PC-9 (cell line): ENCODE results near the gene KCND1. TPM values are rescaled to one million over a fixed set of nuclear protein-coding genes. Genes with fewer than 3 reads are reported as not detected.

Experiments
- BruUV-seq: library from RNA; stranded (reverse); fragments of 400-500 nt; replicated peaks from 2 replicates; lab custom pipeline; 2021; lab: Mats Ljungman, UMichigan
- CTCF ChIA-PET: fragments of 300-600 bp; sonication (Branson Sonifier 250); formaldehyde crosslinking; loops from one replicate; lab custom pipeline; 2022; ENCODE audit warnings: antibody characterized with exemption; lab: Charles Lee
- POLR2A ChIA-PET: fragments of 300-600 bp; sonication (Branson Sonifier 250); formaldehyde crosslinking; loops from one replicate; lab custom pipeline; 2022; ENCODE audit warnings: antibody characterized with exemption; ENCODE audit not compliant: unreplicated experiment; lab: Charles Lee
- DNase-seq, 2 experiments: peaks; one replicate each; pipeline versions ENCODE4 v3.0.0 to v3.0.0-alpha.2; 2015 to 2022; ENCODE audit warnings: mixed read lengths in 1 of 2
- H2AFZ ChIP-seq: fragments of 200-600 bp; sonication (generic); 2 replicates; pipeline ENCODE4 v1.8.1; 2017; ENCODE audit warnings: antibody characterized with exemption
- H3F3A ChIP-seq: fragments of 200-600 bp; sonication (generic); 2 replicates; pipeline ENCODE4 v1.8.1; 2017; ENCODE audit warnings: antibody characterized with exemption, mild to moderate bottlenecking, low read depth; ENCODE audit not compliant: insufficient read depth
- H3K27ac ChIP-seq: fragments of 200-600 bp; sonication (generic); 2 replicates; pipeline ENCODE4 v1.6.1; 2016; ENCODE audit warnings: mixed run types
- H3K27me3 ChIP-seq: fragments of 200-600 bp; sonication (generic); 2 replicates; pipeline ENCODE4 v1.6.1; 2016; ENCODE audit warnings: low read depth, mixed run types; ENCODE audit not compliant: insufficient read depth
- H3K36me3 ChIP-seq: fragments of 200-600 bp; sonication (generic); 2 replicates; pipeline ENCODE4 v1.6.1; 2016; ENCODE audit warnings: low read depth, mixed run types
- H3K4me1 ChIP-seq: fragments of 200-600 bp; sonication (generic); replicated peaks from 2 replicates; pipeline ENCODE4 v1.6.1; 2016; ENCODE audit warnings: mixed run types; ENCODE audit not compliant: insufficient read depth
- H3K4me2 ChIP-seq: fragments of 200-600 bp; sonication (generic); 2 replicates; pipeline ENCODE4 v1.6.1; 2017; ENCODE audit warnings: mixed run types
- H3K4me3 ChIP-seq: fragments of 200-600 bp; sonication (generic); 2 replicates; pipeline ENCODE4 v1.6.1; 2016; ENCODE audit warnings: mixed run types
- H3K79me2 ChIP-seq: fragments of 200-600 bp; sonication (generic); 2 replicates; pipeline ENCODE4 v1.6.1; 2017; ENCODE audit warnings: low read depth, mixed run types
- H3K9me2 ChIP-seq: fragments of 200-600 bp; sonication (generic); 2 replicates; pipeline ENCODE4 v1.8.1; 2017; ENCODE audit warnings: mild to moderate bottlenecking; ENCODE audit not compliant: insufficient read depth
- H3K9me3 ChIP-seq: fragments of 200-600 bp; sonication (generic); 2 replicates; pipeline ENCODE4 v1.8.1; 2016; ENCODE audit warnings: low read depth; ENCODE audit not compliant: insufficient read depth
- H4K20me1 ChIP-seq: fragments of 200-600 bp; sonication (generic); 2 replicates; pipeline ENCODE4 v1.8.1; 2017; ENCODE audit not compliant: insufficient read depth
- CTCF ChIP-seq: fragments of 200-600 bp; sonication (generic); conservative IDR thresholded peaks from 2 replicates; pipeline ENCODE4 v1.6.1; 2017; ENCODE audit warnings: mixed run types, antibody characterized with exemption, mild to moderate bottlenecking, moderate library complexity
- EZH2 ChIP-seq: fragments of 200-600 bp; sonication (generic); IDR thresholded peaks from 2 replicates; pipeline ENCODE4 v1.8.0; 2017; ENCODE audit warnings: antibody characterized with exemption, low read depth
- intact Hi-C: fragments of 100-400 bp; cut with micrococcal nuclease; formaldehyde crosslinking; loops from one replicate; pipeline ENCODE4 v1.10.0; 2022; ENCODE audit not compliant: unreplicated experiment
- total RNA-seq: library from RNA; stranded (reverse); gene quantifications from 2 replicates; pipeline ENCODE4 v1.2.3, GENCODE V29; 2021

Gene KCND1
- total RNA-seq, 1 experiment from 2014 or later: 2.2 TPM

- no peaks in the 10 kb centered on the region for H4K20me1 ChIP-seq
- TF ChIP-seq EZH2: no peak
- no peak for TF ChIP-seq CTCF
- H3K27me3 ChIP-seq: no peaks in the 10 kb centered on the region
- intact Hi-C loops: loop anchor here (5.0 kb wide), 1 partner anchor 139 kb away; the partner anchor contains the start of gene CCDC120
- ChIA-PET CTCF (no interaction called here), POLR2A (no interaction called here)
- no peaks in the 10 kb centered on the region for H3K9me2 ChIP-seq
- DNase-seq: no peak
- H3F3A ChIP-seq: no peaks in the 10 kb centered on the region
- no TSS peak for BruUV-seq
- H3K4me1 ChIP-seq: no peaks in the 10 kb centered on the region
- 0 out of 2 replicates have a peak overlapping the region, but pooled peaks have one; percentile 52 for H2AFZ ChIP-seq
- H3K36me3 ChIP-seq: no peaks in the 10 kb centered on the region
- no peaks in the 10 kb centered on the region for H3K79me2 ChIP-seq
- H3K27ac ChIP-seq: no peak overlapping the region
- H3K4me3 ChIP-seq: peak overlapping the region; percentile 58; the same call in 1 of the 2 replicates
- no peaks in the 10 kb centered on the region for H3K9me3 ChIP-seq
- peak overlapping the region; percentile 66 for H3K4me2 ChIP-seq
Measured at GRCh38 chrX:48918301-48918642, 53.4 kb downstream of the KCND1 start.

GRCh38 chrX:48917139-48918001 is 54.3 kb downstream of the KCND1 start:
- peak; percentile 70 to 75 for DNase-seq
- H2AFZ ChIP-seq: no peak overlapping the region
- no peaks in the 10 kb centered on the region for H3K4me1 ChIP-seq
- no peaks in the 10 kb centered on the region for H3K27me3 ChIP-seq
- H3K9me3 ChIP-seq: no peaks in the 10 kb centered on the region
- TF ChIP-seq EZH2 (no peak), CTCF (peak; percentile 80)
- no peaks in the 10 kb centered on the region for H3F3A ChIP-seq
- no TSS peak for BruUV-seq
- H3K4me2 ChIP-seq: peak overlapping the region; percentile 38; the same call in 1 of the 2 replicates
- ChIA-PET CTCF (no interaction called here), POLR2A (no interaction called here)
- no peaks in the 10 kb centered on the region for H4K20me1 ChIP-seq
- no peaks in the 10 kb centered on the region for H3K36me3 ChIP-seq
- H3K9me2 ChIP-seq: no peaks in the 10 kb centered on the region
- no peaks in the 10 kb centered on the region for H3K79me2 ChIP-seq
- H3K27ac ChIP-seq: no peak overlapping the region
- no peak overlapping the region for H3K4me3 ChIP-seq
- intact Hi-C loops: loop anchor here (1.0 to 5.0 kb wide), 2 partner anchors 140 to 155 kb away; partner anchors contain the start of gene CCDC120

GRCh38 chrX:48914593-48915493 is 56.8 kb downstream of the KCND1 start:
- no peak overlapping the region for H3K27ac ChIP-seq
- H2AFZ ChIP-seq: no peak overlapping the region
- no peaks in the 10 kb centered on the region for H4K20me1 ChIP-seq
- H3K4me3 ChIP-seq: no peak overlapping the region
- ChIA-PET CTCF (interaction anchor here (0.6 kb wide), 1 partner anchor 209 kb away, joined by 4 read pairs; no protein-coding TSS in a partner anchor), POLR2A (no interaction called here)
- intact Hi-C loops: loop anchor here (5.0 kb wide), 1 partner anchor 142 kb away; the partner anchor contains the start of gene CCDC120
- no peaks in the 10 kb centered on the region for H3K9me3 ChIP-seq
- H3K4me2 ChIP-seq: no peak overlapping the region
- no peaks in the 10 kb centered on the region for H3K4me1 ChIP-seq
- peaks cover 13% of the 10 kb centered on the region for H3K79me2 ChIP-seq
- H3K36me3 ChIP-seq: no peaks in the 10 kb centered on the region
- TF ChIP-seq EZH2 (no peak), CTCF (no peak)
- BruUV-seq: no TSS peak
- H3K9me2 ChIP-seq: no peaks in the 10 kb centered on the region
- H3K27me3 ChIP-seq: no peaks in the 10 kb centered on the region
- H3F3A ChIP-seq: no peaks in the 10 kb centered on the region
- no peak for DNase-seq
